K562 (cell line): ENCODE data around the gene DCTD. TPM values are rescaled to one million over a fixed set of nuclear protein-coding genes. Genes with fewer than 3 reads are reported as not detected.

Source experiments
- ATAC-seq: fragments of 200-7000 bp; cut with Tn5 transposase; 3 replicates; pipeline ENCODE4 v1.9.1; 2020; ENCODE audit warnings: moderate library complexity
- BruUV-seq: library from RNA; stranded (reverse); fragments of 400-500 nt; replicated peaks from 2 replicates; lab custom pipeline; 2021; lab: Mats Ljungman, UMichigan
- CTCF ChIA-PET: fragments of 300-600 bp; formaldehyde crosslinking; extraction: SDS; loops from one replicate; lab custom pipeline; 2021; ENCODE audit warnings: low intra/inter-chr PET ratio; lab: Yijun Ruan, JAX
- POLR2A ChIA-PET: fragments of 300-600, 350-650 bp; sonication (Branson Sonifier 250); formaldehyde crosslinking; extraction: SDS; loops from one replicate; lab custom pipeline; 2021; ENCODE audit warnings: antibody characterized with exemption, inconsistent platforms; lab: Yijun Ruan, JAX
- DNase-seq, 4 experiments: peaks; one replicate each; pipeline versions ENCODE4 v3.0.0 to v3.0.0-alpha.2; 2011 to 2018; ENCODE audit warnings: low spot score in 3 of 4, mixed read lengths in 3 of 4; ENCODE audit errors: extremely low read depth in 1 of 4
- FAIRE-seq: peaks from 2 replicates; lab custom pipeline; 2011; peaks lifted over from hg19 to GRCh38; lab: Jason Lieb, UNC
- H2AFZ ChIP-seq: 2 replicates; pipeline ENCODE4 v1.6.0; 2011; ENCODE audit warnings: low read depth, low read length, control low read depth, inconsistent platforms
- H3K27ac ChIP-seq: fragments of 200-600 bp; 3 replicates; pipeline ENCODE4 v1.8.0; 2011; ENCODE audit warnings: low read depth, mild to moderate bottlenecking, control low read depth, inconsistent platforms, low read length, moderate library complexity, mixed read lengths; ENCODE audit errors: extremely low read depth
- H3K27me3 ChIP-seq, 2 experiments: fragments of 300-600 bp in 1 of 2; 2 replicates in 1 of 2; 3 replicates in 1 of 2; pipeline versions ENCODE4 v1.6.0 to v1.8.0; 2011; ENCODE audit warnings: inconsistent platforms in 2 of 2, low read length in 2 of 2, mild to moderate bottlenecking in 1 of 2, mixed read lengths in 1 of 2, moderate library complexity in 1 of 2; ENCODE audit not compliant: control insufficient read depth in 2 of 2, insufficient read depth in 2 of 2
- H3K36me3 ChIP-seq: fragments of 300-600 bp; 3 replicates; pipeline ENCODE4 v1.8.0; 2011; ENCODE audit warnings: mild to moderate bottlenecking, low read length, inconsistent platforms; ENCODE audit not compliant: control insufficient read depth, insufficient read depth
- H3K4me1 ChIP-seq, 2 experiments: fragments of 200-600 bp in 1 of 2; replicated peaks in 1 of 2; 2 replicates in 1 of 2; 3 replicates in 1 of 2; pipeline versions ENCODE4 v1.5.1 to v1.8.0; 2011; ENCODE audit warnings: inconsistent platforms in 2 of 2, low read length in 2 of 2, mild to moderate bottlenecking in 1 of 2, mixed read lengths in 1 of 2, moderate library complexity in 1 of 2; ENCODE audit not compliant: control insufficient read depth in 2 of 2, insufficient read depth in 2 of 2
- H3K4me2 ChIP-seq: 2 replicates; pipeline ENCODE4 v1.6.1; 2011; ENCODE audit warnings: low read length, control low read depth, inconsistent platforms, mixed read lengths; ENCODE audit not compliant: insufficient read depth
- H3K4me3 ChIP-seq: fragments of 200-600 bp; sonication (generic), shearing (Covaris generic); 2 replicates; pipeline ENCODE4 v1.5.1; 2016; ENCODE audit warnings: control low read depth, inconsistent platforms
- H3K79me2 ChIP-seq: fragments of 200-600 bp; 3 replicates; pipeline ENCODE4 v1.8.0; 2011; ENCODE audit warnings: low read length, inconsistent platforms; ENCODE audit not compliant: control insufficient read depth, insufficient read depth
- H3K9ac ChIP-seq, 2 experiments: 2 replicates each; pipeline versions ENCODE4 v1.6.0 to v1.6.1; 2011; ENCODE audit warnings: low read depth in 2 of 2, low read length in 2 of 2, control low read depth in 1 of 2, inconsistent platforms in 1 of 2, mild to moderate bottlenecking in 1 of 2, mixed read lengths in 1 of 2; ENCODE audit not compliant: insufficient read depth in 1 of 2
- H3K9me1 ChIP-seq: one replicate; pipeline ENCODE4 v1.6.0; 2011; ENCODE audit warnings: inconsistent platforms, mild to moderate bottlenecking, low read length, moderate library complexity; ENCODE audit not compliant: control insufficient read depth, insufficient read depth
- H3K9me3 ChIP-seq: replicated peaks from 2 replicates; pipeline ENCODE4 v1.5.1; 2011; ENCODE audit warnings: low read depth, low read length, inconsistent platforms; ENCODE audit not compliant: control insufficient read depth, insufficient read depth
- H4K20me1 ChIP-seq: replicated peaks from 2 replicates; pipeline ENCODE4 v1.6.1; 2011; ENCODE audit warnings: low read length, inconsistent platforms, mixed read lengths; ENCODE audit not compliant: control insufficient read depth, insufficient read depth
- BCOR ChIP-seq: fragments of 450-650 bp; IDR thresholded peaks from 2 replicates; pipeline ENCODE4 v1.6.1; 2016
- CBX5 ChIP-seq: IDR thresholded peaks from 2 replicates; pipeline ENCODE4 v1.6.1; 2014; ENCODE audit warnings: low read depth, borderline replicate concordance
- CCNT2 ChIP-seq: IDR thresholded peaks from 2 replicates; pipeline ENCODE4 v1.6.1; 2011; ENCODE audit warnings: borderline replicate concordance, low read depth, mild to moderate bottlenecking, moderate library complexity, mixed read lengths, low read length; ENCODE audit not compliant: insufficient read length; ENCODE audit errors: extremely low read depth
- ERF ChIP-seq: fragments of 450-650 bp; formaldehyde crosslinking; IDR thresholded peaks from 2 replicates; pipeline ENCODE4 v1.4.0; 2020; ENCODE audit warnings: mild to moderate bottlenecking, mixed read lengths
- ETS2 ChIP-seq: IDR thresholded peaks from 2 replicates; pipeline ENCODE4 v1.6.1; 2016; ENCODE audit warnings: borderline replicate concordance, missing genetic modification characterization, mild to moderate bottlenecking, moderate library complexity, missing compliant biosample characterization; ENCODE audit not compliant: poor library complexity, severe bottlenecking
- EWSR1 ChIP-seq: fragments of 450-650 bp; IDR thresholded peaks from 2 replicates; pipeline ENCODE4 v1.6.1; 2018; ENCODE audit warnings: borderline replicate concordance, mild to moderate bottlenecking, low read depth, moderate library complexity; ENCODE audit not compliant: partially characterized antibody
- EZH2 ChIP-seq: IDR thresholded peaks from 2 replicates; pipeline ENCODE4 v1.6.1; 2012; ENCODE audit warnings: low read depth, mild to moderate bottlenecking, inconsistent platforms, low read length, borderline replicate concordance
- HIVEP1 ChIP-seq: fragments of 250-450 bp; sonication (Bioruptor Pico); IDR thresholded peaks from 2 replicates; pipeline ENCODE4 v1.4.0; 2020; ENCODE audit warnings: mild to moderate bottlenecking
- HMBOX1 ChIP-seq: sonication (generic); IDR thresholded peaks from 2 replicates; pipeline ENCODE4 v1.6.1; 2016
- HMG20B ChIP-seq: fragments of 250-450 bp; sonication (Bioruptor Pico); IDR thresholded peaks from 2 replicates; pipeline ENCODE4 v1.5.0; 2021; ENCODE audit warnings: mild to moderate bottlenecking
- MBD2 ChIP-seq: sonication (generic); IDR thresholded peaks from 2 replicates; pipeline ENCODE4 v1.6.1; 2016; ENCODE audit warnings: low read depth, borderline replicate concordance
- PHF8 ChIP-seq: fragments of 200-600 bp; sonication (generic); IDR thresholded peaks from 2 replicates; pipeline ENCODE4 v1.6.1; 2012; ENCODE audit warnings: mixed run types, mild to moderate bottlenecking, inconsistent platforms, low read length, moderate library complexity, borderline replicate concordance
- TCF15 ChIP-seq: fragments of 250-450 bp; sonication (Bioruptor Pico); IDR thresholded peaks from 2 replicates; pipeline ENCODE4 v1.8.0; 2022; ENCODE audit warnings: moderate library complexity, mild to moderate bottlenecking, inconsistent platforms
- TCF7L2 ChIP-seq: fragments of 150-350 bp; IDR thresholded peaks from 2 replicates; pipeline ENCODE4 v1.6.1; 2016; ENCODE audit warnings: low read depth, mild to moderate bottlenecking, low read length, moderate library complexity
- ZHX1 ChIP-seq: fragments of 150-350 bp; conservative IDR thresholded peaks from 2 replicates; pipeline ENCODE4 v1.6.1; 2014; ENCODE audit warnings: low read length
- ZKSCAN1 ChIP-seq: fragments of 150-350 bp; IDR thresholded peaks from 2 replicates; pipeline ENCODE4 v1.6.1; 2016; ENCODE audit warnings: low read depth, low read length
- ZKSCAN8 ChIP-seq: fragments of 200-800 bp; sonication (Bioruptor generic); IDR thresholded peaks from 2 replicates; pipeline ENCODE4 v1.6.1; 2016; ENCODE audit warnings: missing genetic modification characterization, missing compliant biosample characterization
- ZNF586 ChIP-seq: fragments of 450-650 bp; formaldehyde crosslinking; conservative IDR thresholded peaks from 2 replicates; pipeline ENCODE4 v1.4.0; 2020; ENCODE audit warnings: mild to moderate bottlenecking, moderate library complexity
- ZNF79 ChIP-seq: fragments of 250-450 bp; sonication (Bioruptor Pico); IDR thresholded peaks from 2 replicates; pipeline ENCODE4 v1.4.0; 2020; ENCODE audit warnings: low read depth, mild to moderate bottlenecking, moderate library complexity
- WGBS: fragments of 100-300 bp; shearing (Covaris generic); methylation state at CpG from one replicate; pipeline ENCODE4 v1.1.6; 2016; ENCODE audit warnings: low coverage, mixed read lengths; ENCODE audit not compliant: insufficient coverage; ENCODE audit errors: missing lambda C conversion rate; 5-methylcytosine and 5-hydroxymethylcytosine counted together
- in situ Hi-C: fragments of 300-500 bp; cut with MboI; formaldehyde crosslinking; loops from 4 replicates; pipeline ENCODE4 v1.15.0; 2018; ENCODE audit warnings: inconsistent platforms, mixed read lengths
- intact Hi-C: fragments of 100-400 bp; cut with micrococcal nuclease; formaldehyde crosslinking; loops from 2 replicates; pipeline ENCODE4 v1.14.2; 2022
- polyA plus RNA-seq, 8 experiments: library from polyadenylated mRNA; depleted of rRNA in 4 of 8; stranded (reverse) in 5 of 8; unstranded in 3 of 8; fragments of >200 nt; fragmentation: Nextera tagmentation in 2 of 8; fragmentation: Illumina TruSeq in 1 of 8; extraction: Ambion mirVana in 2 of 8; extraction: Trizol in 1 of 8; gene quantifications; 2 replicates each; pipeline versions ENCODE4 v1.2.1 to v1.2.3, GENCODE V29; 2011 to 2014; ENCODE audit warnings: inconsistent platforms in 1 of 8, missing spikeins in 1 of 8
- total RNA-seq, 7 experiments: library from RNA; depleted of rRNA in 6 of 7; stranded (reverse); fragments of >200 nt in 6 of 7; fragmentation: Illumina TruSeq in 2 of 7; extraction: Trizol in 2 of 7; gene quantifications; 2 replicates each; pipeline versions ENCODE4 v1.2.1 to v1.2.3, GENCODE V29; 2011 to 2021; ENCODE audit warnings: low replicate concordance in 1 of 7

Gene DCTD
- total and polyA plus RNA-seq, 9 of the 15 experiments (the other 6 are each of a cell fraction or from before 2014, with no cell fraction given) = 38.7 to 114 (median 76.5) TPM

- TF ChIP-seq EZH2 (no peak), ETS2 (no peak), EWSR1 (no peak)
These were observed 22.5 kb upstream of the DCTD start (continued) for GRCh38 chr4:182939680-182940079.

GRCh38 chr4:182938205-182938645 lies 21.0 kb upstream of the DCTD start:
- Histone ChIP-seq H3K27me3 (peaks cover 0 to 6% of the 10 kb centered on the region in 2 experiments; a peak in 1 of 5 replicates), H3K4me2 (no peak overlapping the region), H4K20me1 (no peaks in the 10 kb centered on the region), H3K9me1 (no peaks in the 10 kb centered on the region), H3K4me1 (peaks cover 0 to 3% of the 10 kb centered on the region in 2 experiments; a peak in 1 of 5 replicates), H3K4me3 (no peak overlapping the region), H3K27ac (no peak overlapping the region), H3K79me2 (no peaks in the 10 kb centered on the region), H3K36me3 (no peaks in the 10 kb centered on the region), H2AFZ (peak overlapping the region; percentile 93), H3K9ac (peak overlapping the region in 1 of 2 experiments; percentile 60; a peak in 1 of 4 replicates), H3K9me3 (no peaks in the 10 kb centered on the region)
- CTCF ChIA-PET = interaction anchor here (0.6 to 4.3 kb wide), 5 partner anchors 311 to 329 kb away, joined by 3 to 44 read pairs (median 16); no protein-coding TSS in a partner anchor
- in situ Hi-C loops = no loop called here
- intact Hi-C loops = loop anchor here (1.0 to 5.0 kb wide), 6 partner anchors 33 to 469 kb away; no protein-coding TSS in a partner anchor
- peak; percentile 63 to 79 (median 72) for DNase-seq
- FAIRE-seq = peak; percentile 82
- POLR2A ChIA-PET = interaction anchor here (0.6 to 1.2 kb wide), 2 partner anchors 9 to 324 kb away, joined by 3 to 4 read pairs; no protein-coding TSS in a partner anchor
- ATAC-seq = peak; percentile 100
- no TSS peak for BruUV-seq
- under 1% methylated on average over 12 of the region's 14 CpGs for WGBS
- no peak for TF ChIP-seq HMBOX1
- no peak for TF ChIP-seq BCOR
- no peak for TF ChIP-seq ERF (CRISPR knock-in tag)
- no peak for TF ChIP-seq PHF8
- TF ChIP-seq TCF7L2 = no peak
- TF ChIP-seq TCF15 (CRISPR knock-in tag) = no peak
- TF ChIP-seq MBD2 = no peak
- no peak for TF ChIP-seq HIVEP1 (CRISPR knock-in tag)
- TF ChIP-seq CBX5 = no peak
- no peak for TF ChIP-seq HMG20B (CRISPR knock-in tag)
- no peak for TF ChIP-seq ZKSCAN1
- TF ChIP-seq ZKSCAN8 = no peak
- no peak for TF ChIP-seq CCNT2
- no peak for TF ChIP-seq ZNF79 (CRISPR knock-in tag)
- TF ChIP-seq ZNF586 (CRISPR knock-in tag) = no peak
- no peak for TF ChIP-seq ZHX1
